VCaP (cell line): ENCODE measurements around the gene TBCE.
A peak's percentile ranks its signal among the peaks of the same experiment; 100 is the strongest.

Experiments
- H3K27ac ChIP-seq: fragments of 450-650 bp; 2 replicates; pipeline ENCODE4 v1.5.1; 2017
- CTCF ChIP-seq: fragments of 450-650 bp; conservative IDR thresholded peaks from 2 replicates; pipeline ENCODE4 v1.5.1; 2017; ENCODE audit warnings: mild to moderate bottlenecking, moderate library complexity

Gene TBCE

GRCh38 chr1:235416662-235417049 is 49.4 kb downstream of the TBCE start:
- TF ChIP-seq CTCF: no peak
- peak overlapping the region; percentile 34; the same call in 1 of the 2 replicates for H3K27ac ChIP-seq

DNA sequence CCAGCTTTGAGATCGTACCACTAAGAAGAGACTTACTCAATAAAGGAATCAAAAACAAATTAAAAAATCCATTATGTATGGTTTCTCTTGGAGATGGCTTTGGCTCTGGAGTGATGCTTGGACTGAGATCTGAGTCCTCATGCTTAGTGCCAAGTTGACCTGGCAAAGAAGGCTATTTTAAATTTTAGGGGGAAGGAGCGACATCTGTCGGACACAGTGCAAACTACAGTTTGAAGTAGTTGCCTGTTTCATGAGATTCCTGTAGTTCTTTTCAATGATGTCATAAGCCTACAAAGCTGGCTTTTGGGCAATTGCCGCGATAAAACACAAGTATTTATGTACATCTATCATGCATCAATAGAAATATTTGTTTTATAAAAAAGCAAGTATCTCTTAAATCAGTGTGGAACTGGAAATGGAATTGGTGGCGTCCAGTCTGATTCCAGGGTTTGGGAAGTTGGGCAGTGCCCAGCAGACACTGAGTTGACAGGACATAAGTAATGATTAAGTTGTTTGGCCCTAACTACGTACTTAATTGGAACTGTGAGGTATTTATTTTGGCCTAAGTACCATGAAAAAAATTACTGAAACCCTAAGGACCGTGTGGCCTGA is 50.0 kb downstream of the TBCE start:
- TF ChIP-seq CTCF: peak; percentile 87
- H3K27ac ChIP-seq: no peak overlapping the region

- no peak for TF ChIP-seq CTCF
- no peak overlapping the region for H3K27ac ChIP-seq
Measured at GRCh38 chr1:235421751-235422150, 54.5 kb downstream of the TBCE start.

- no peak for TF ChIP-seq CTCF
- no peak overlapping the region for H3K27ac ChIP-seq
Measured at GRCh38 chr1:235423214-235423652, 56.0 kb downstream of the TBCE start.

GRCh38 chr1:235424092-235424491 is 56.9 kb downstream of the TBCE start:
- no peak overlapping the region for H3K27ac ChIP-seq
- no peak for TF ChIP-seq CTCF

DNA sequence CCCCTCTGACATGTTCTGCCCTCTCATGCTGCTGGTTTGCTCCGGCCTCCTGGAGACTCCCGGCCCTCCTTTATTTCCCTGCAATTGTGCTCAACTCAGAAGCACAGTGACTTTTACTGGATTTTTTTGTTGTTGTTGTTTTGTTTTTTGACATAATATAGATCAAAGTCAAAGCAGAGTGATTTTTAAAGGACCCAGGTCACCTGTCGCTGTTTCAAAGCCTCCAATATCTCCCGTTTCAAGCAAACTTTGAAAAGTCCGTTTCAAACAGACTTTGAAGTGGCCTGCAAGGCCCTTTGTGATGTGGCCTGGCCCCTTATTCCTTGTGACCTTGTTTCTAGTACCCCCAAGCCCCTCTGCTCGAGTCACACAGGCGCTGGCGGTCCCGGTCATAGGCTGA is 58.1 kb downstream of the TBCE start:
- no peak for TF ChIP-seq CTCF
- no peak overlapping the region for H3K27ac ChIP-seq

DNA sequence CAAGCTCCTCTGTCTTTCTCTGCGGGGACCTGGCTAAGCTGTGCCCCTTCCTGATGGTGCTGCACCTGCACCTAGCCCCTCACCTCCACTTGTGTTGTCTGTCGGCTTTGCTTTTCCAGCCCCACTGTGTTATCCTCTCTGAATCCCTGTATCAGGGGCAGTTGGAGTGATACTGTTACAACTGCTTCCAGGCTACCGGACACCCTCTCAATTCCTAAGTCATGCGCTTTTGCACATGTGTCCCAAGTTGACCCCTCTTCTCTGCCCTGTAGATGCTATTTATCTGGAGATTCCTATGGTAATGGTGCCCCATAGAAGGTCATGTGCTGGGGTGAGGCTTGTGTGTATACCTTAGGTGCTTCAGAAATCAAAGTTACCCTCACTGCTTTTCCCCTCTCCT is 58.9 kb downstream of the TBCE start:
- H3K27ac ChIP-seq: no peak overlapping the region
- TF ChIP-seq CTCF: no peak
